ENCODE measurements around the gene FIZ1.

FIZ1 gene

GRCh38 chr19:55598719-55599467 is 424 bp downstream of the FIZ1 start:
- peak; percentile 89 for DNase-seq (ENCODE audit: low spot score)
- ChIA-PET POLR2A (ENCODE audit: low non-redundant PET) (interaction anchor here (0.6 to 0.9 kb wide), 3 partner anchors 18 to 193 kb away, joined by 4 to 6 read pairs (median 4); partner anchors contain the start of genes ZNF579 and ZNF628), CTCF (interaction anchor here (0.5 to 0.6 kb wide), 2 partner anchors 44 to 66 kb away, joined by 3 to 4 read pairs; no protein-coding TSS in a partner anchor)

GRCh38 chr19:55598034-55598433 is 1.3 kb downstream of the FIZ1 start:
- H3K27ac ChIP-seq, result peak overlapping the region; percentile 21; the same call in 1 of the 2 replicates
- CTCF ChIA-PET, result interaction anchor here (0.5 kb wide), 1 partner anchor 65 kb away, joined by 3 read pairs; no protein-coding TSS in a partner anchor
- TF ChIP-seq CTCF (conservative IDR thresholded peaks at IDR 0.05; ENCODE audit: low read depth), result no peak
- POLR2A ChIA-PET (ENCODE audit: low non-redundant PET), result no interaction called here
- DNase-seq (ENCODE audit: low spot score), result no peak

More at GRCh38 chr19:55598719-55599467, 424 bp downstream of the FIZ1 start:
- H3K27ac ChIP-seq, result peak overlapping the region; percentile 98
- TF ChIP-seq CTCF (conservative IDR thresholded peaks at IDR 0.05; ENCODE audit: low read depth), result no peak

GRCh38 chr19:55597501-55597921 is 1.8 kb downstream of the FIZ1 start:
- CTCF ChIA-PET, result no interaction called here
- TF ChIP-seq CTCF (conservative IDR thresholded peaks at IDR 0.05; ENCODE audit: low read depth), result no peak
- POLR2A ChIA-PET (ENCODE audit: low non-redundant PET), result no interaction called here
- peak overlapping the region; percentile 21; the same call in 1 of the 2 replicates for H3K27ac ChIP-seq
- DNase-seq (ENCODE audit: low spot score), result no peak

- no peak overlapping the region for H3K27ac ChIP-seq
- TF ChIP-seq CTCF (conservative IDR thresholded peaks at IDR 0.05; ENCODE audit: low read depth), result no peak
- no peak for DNase-seq (ENCODE audit: low spot score)
- POLR2A ChIA-PET (ENCODE audit: low non-redundant PET), result no interaction called here
- CTCF ChIA-PET, result no interaction called here
Measured at GRCh38 chr19:55596304-55596703, 3.0 kb downstream of the FIZ1 start.

- DNase-seq (ENCODE audit: low spot score), result no peak
- H3K27ac ChIP-seq, result no peak overlapping the region
- ChIA-PET CTCF (no interaction called here), POLR2A (ENCODE audit: low non-redundant PET) (interaction anchor here (0.5 kb wide), 1 partner anchor 40 kb away, joined by 3 read pairs; no protein-coding TSS in a partner anchor)
- TF ChIP-seq CTCF (conservative IDR thresholded peaks at IDR 0.05; ENCODE audit: low read depth), result no peak
Measured at GRCh38 chr19:55594996-55595545, 4.2 kb downstream of the FIZ1 start.

GRCh38 chr19:55593096-55593772 is 6.1 kb downstream of the FIZ1 start:
- peak overlapping the region; percentile 35 for H3K27ac ChIP-seq
- ChIA-PET CTCF (no interaction called here), POLR2A (ENCODE audit: low non-redundant PET) (no interaction called here)
- no peak for DNase-seq (ENCODE audit: low spot score)
- no peak for TF ChIP-seq CTCF (conservative IDR thresholded peaks at IDR 0.05; ENCODE audit: low read depth)

All from RWPE1 (cell line).